EH (cell line): ENCODE results near the gene IQCE.
"Not testable (repeated sequence)": the region's sequence is repeated elsewhere in the genome, so short reads cannot be mapped to it uniquely, and the experiment has no call there.

Source experiments
- DNase-seq: peaks from one replicate; pipeline ENCODE4 v3.0.0-alpha.2; 2015; ENCODE audit warnings: low read depth

Gene IQCE

GRCh38 chr7:2603044-2603965 is 44.5 kb downstream of the IQCE start:
- no peak for DNase-seq

GRCh38 chr7:2604608-2605174 is 45.9 kb downstream of the IQCE start:
- DNase-seq: no peak

- no peak for DNase-seq
These were observed 47.1 kb downstream of the IQCE start for GRCh38 chr7:2605608-2606538.

- no peak for DNase-seq
These were observed 47.8 kb downstream of the IQCE start for GRCh38 chr7:2606539-2606936.

- DNase-seq: peak; percentile 53
These were observed 48.5 kb downstream of the IQCE start for GRCh38 chr7:2607122-2607922.

- DNase-seq: no peak
These were observed 49.4 kb downstream of the IQCE start for GRCh38 chr7:2607923-2608904.

- DNase-seq: peak; percentile 33
These were observed 50.2 kb downstream of the IQCE start for GRCh38 chr7:2608921-2609411.

- DNase-seq: not testable (repeated sequence)
These were observed 50.9 kb downstream of the IQCE start for GRCh38 chr7:2609646-2610045.

- no peak for DNase-seq
These were observed 51.7 kb downstream of the IQCE start for GRCh38 chr7:2610466-2610865.

- DNase-seq: no peak
These were observed 52.1 kb downstream of the IQCE start for GRCh38 chr7:2610898-2611297.

- no peak for DNase-seq
These were observed 52.6 kb downstream of the IQCE start for GRCh38 chr7:2611401-2611800.

- DNase-seq: no peak
These were observed 53.1 kb downstream of the IQCE start for GRCh38 chr7:2611922-2612321.

GRCh38 chr7:2612445-2613097 is 53.8 kb downstream of the IQCE start:
- DNase-seq: no peak

- DNase-seq: no peak
These were observed 54.5 kb downstream of the IQCE start for GRCh38 chr7:2613098-2613930.

- peak; percentile 26 for DNase-seq
These were observed 55.3 kb downstream of the IQCE start for GRCh38 chr7:2613931-2614600.

- no peak for DNase-seq
These were observed 56.0 kb downstream of the IQCE start for GRCh38 chr7:2614631-2615330.
